DMS153 treated with DMSO at 0.1 percent for 48 hours (cell line): ENCODE results near the gene GRK3.

Source experiments
- DNase-seq: peaks from one replicate; lab custom pipeline; 2025; ENCODE audit not compliant: unreplicated experiment; lab: John Stamatoyannopoulos, UW

GRK3 gene

DNA sequence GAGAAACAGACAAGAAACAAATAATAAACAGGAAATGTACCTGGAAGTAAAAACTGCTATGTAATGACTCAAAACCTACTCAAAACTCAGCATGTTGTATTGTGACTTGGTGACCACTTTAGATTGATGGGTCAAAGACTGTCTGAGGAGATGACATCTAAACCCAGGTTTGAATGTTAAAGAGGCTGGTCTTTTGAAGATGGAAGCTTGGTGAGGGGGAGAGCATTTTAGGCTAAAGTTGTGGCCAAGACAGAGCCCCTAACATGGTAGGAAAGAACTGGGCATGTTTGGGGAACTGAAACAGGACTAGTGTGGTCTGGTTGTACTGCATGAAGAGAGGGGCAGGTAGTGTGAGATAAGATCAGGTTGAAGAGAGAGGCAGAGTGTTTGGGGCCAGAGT is 92.2 kb downstream of the GRK3 start:
- no peak for DNase-seq

DNA sequence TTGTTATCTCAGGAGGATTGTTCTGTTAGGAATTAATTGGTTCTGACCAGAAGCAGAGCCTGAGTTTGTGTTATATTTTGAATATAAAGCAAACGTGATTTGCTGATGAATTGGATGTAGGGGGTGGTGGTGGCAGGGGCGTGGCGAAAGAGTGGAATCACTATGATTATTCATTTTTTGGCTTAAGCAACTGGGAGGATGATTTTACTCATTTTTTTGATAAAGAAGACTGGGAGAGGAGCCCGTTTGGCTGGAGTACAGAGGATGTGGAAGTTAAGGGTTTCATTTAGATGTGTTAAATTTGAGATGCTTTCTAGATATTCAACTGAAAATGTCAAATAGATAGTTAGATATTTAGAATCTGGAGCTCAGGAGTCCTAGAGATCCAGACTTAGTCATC is 94.2 kb downstream of the GRK3 start:
- no peak for DNase-seq

GRCh38 chr22:25659413-25659812 is 94.9 kb downstream of the GRK3 start:
- no peak for DNase-seq

GRCh38 chr22:25660336-25660735 is 95.9 kb downstream of the GRK3 start:
- no peak for DNase-seq

GRCh38 chr22:25661073-25661472 is 96.6 kb downstream of the GRK3 start:
- DNase-seq, result no peak

GRCh38 chr22:25663654-25664053 is 99.2 kb downstream of the GRK3 start:
- no peak for DNase-seq

- no peak for DNase-seq
Observed at GRCh38 chr22:25666308-25666707, 101.8 kb downstream of the GRK3 start.

DNA sequence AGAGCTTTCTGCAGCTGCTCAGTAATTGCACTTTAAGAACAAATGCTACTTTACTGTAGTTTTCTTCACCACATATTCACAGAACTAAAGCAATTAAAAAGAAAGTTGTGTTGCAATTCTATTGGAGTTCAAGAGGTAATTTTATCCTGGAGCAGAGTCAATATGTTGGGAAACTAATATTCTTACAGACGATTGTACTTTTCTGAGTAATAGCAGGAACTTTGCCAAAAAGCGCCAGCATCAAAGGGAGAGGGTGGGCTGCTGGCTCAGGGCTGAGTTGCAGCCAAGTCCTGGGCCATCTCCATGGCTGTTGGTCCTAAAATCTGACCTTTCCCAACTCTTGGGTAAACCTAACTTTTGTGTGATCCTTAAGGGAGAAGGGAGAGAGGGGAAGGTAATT is 104.0 kb downstream of the GRK3 start:
- no peak for DNase-seq

GRCh38 chr22:25669253-25670069 is 105.0 kb downstream of the GRK3 start:
- no peak for DNase-seq

DNA sequence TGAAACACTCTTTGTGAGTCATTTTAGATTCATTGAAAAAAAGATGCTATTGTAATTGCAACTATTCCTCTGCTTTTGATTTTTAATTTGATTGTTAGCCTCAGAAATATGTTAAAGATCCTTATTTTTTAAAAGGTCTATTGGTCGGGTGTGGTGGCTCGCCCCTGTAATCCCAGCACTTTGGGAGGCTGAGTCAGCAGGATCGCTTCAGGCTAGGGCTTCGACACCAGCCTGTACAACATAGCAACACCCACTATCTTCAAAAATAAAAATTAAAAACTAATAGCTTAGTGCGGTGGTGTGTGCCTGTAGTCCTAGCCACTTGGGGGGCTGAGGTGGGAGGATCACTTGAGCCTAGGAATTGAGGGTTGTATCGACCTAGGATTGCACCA is 105.6 kb downstream of the GRK3 start:
- no peak for DNase-seq

GRCh38 chr22:25672289-25673084 is 108.0 kb downstream of the GRK3 start:
- DNase-seq, result no peak

DNA sequence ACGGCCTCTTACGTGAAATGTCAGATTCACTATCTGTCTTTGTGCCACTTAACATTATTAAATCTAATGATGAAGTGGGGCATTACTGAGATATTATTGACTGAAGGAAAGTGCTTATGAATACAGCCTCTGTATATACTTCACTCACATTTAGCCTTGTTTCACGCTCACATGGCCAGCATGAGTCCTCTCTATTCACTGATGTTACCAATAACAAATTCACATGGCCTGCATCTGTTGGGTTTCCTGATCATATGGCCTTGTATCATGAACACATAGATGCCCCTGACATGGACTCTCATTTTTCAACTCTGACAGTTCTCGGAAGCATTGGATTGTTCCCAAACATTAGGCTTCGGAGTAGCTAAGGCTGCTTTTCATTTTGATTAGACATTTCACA is 109.2 kb downstream of the GRK3 start:
- DNase-seq, result no peak

- DNase-seq, result no peak
Observed at GRCh38 chr22:25677631-25678030, 113.2 kb downstream of the GRK3 start.

DNA sequence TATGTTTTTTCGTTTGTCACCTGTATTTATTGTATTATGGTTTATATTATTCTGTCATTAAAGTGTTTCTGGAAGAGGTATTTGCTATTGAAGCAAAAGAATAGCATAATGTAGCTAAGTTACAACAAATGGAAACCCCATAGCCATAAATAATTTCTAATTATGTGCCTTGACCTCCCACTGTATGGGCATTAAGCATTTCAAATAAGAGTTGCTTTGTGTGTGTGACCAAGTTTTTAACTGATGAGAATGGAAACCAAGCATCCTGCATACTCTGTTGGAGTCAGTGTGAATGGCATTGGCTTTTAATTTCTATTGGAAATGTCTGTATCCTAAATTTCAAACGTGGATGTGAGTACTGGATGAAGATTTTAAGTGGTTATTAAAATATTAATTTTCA is 115.6 kb downstream of the GRK3 start:
- no peak for DNase-seq

DNA sequence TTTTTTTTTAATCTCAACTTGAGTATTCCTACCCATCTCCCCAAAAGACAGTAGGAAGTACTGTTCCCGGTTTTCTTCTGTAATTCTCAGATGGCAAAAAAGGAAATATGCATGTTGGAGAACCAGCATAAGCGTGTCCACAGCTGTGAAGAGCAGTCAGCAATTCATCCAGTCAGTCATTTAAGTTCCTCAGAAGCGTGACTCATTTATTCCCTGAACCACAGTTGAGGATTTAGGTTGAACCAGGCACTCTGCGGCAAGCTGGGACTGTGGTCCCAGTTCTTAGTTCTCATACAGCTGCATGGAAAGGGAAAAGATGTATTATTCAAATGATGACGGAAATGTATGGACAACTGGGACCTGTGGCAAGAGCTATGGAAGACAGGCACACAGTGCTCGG is 116.5 kb downstream of the GRK3 start:
- DNase-seq, result no peak

- no peak for DNase-seq
Observed at GRCh38 chr22:25682109-25682508, 117.6 kb downstream of the GRK3 start.

DNA sequence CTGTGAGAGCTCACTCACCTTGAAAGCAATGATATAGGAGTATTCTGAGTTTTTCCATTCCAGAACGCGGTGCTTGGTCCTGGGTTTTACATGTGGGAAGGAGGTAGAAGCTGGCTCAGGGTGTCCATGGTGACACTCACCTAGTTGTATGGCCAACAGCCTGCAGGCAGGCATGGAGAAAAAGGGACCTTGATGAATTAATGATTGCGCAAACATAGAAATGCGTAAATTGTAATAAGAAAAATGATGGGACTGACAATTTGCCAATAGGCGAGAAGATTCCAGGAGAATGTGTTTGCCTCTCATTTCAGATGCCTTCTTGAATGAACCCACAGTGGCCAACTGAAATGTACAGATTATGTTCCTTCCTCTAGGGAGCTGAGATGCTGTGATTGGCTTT is 124.2 kb downstream of the GRK3 start:
- DNase-seq, result no peak

GRCh38 chr22:25689631-25690030 is 125.2 kb downstream of the GRK3 start:
- DNase-seq, result no peak

DNA sequence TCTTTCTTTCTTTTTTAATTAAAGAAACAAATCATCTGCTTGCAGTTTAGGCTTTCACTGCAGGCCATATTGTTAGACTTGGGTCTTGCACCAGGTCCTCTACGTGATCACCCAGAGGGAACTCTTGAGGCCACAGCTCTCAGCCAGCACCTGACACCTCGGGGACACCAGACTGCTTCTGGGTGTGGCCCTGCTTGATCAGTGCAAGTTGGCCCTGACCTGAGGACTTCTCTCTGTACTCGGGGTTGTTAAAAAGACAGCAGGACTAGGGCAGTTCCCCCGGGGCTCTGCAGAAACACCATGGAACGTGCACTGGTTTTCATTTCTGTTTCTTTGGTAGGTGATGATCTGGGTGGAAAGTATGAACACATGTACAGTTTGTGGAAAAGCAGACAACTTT is 126.3 kb downstream of the GRK3 start:
- no peak for DNase-seq

GRCh38 chr22:25692397-25693267 is 128.2 kb downstream of the GRK3 start:
- DNase-seq, result no peak

DNA sequence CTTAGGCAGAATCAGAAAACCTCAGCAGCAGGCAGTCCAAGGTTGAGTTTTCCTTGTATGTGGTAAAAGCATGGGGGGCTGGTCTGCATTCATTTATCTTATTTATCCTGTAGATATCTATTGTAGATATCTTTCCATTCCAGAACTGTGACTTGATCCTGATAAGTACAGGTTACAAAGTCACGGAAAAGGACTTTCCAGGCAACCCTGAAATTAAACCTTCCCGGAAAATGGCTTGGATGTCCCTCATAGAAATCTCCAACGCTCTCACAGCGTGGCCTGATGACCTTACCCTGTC is 128.7 kb downstream of the GRK3 start:
- DNase-seq, result no peak
